Spleen (tissue), 7 donors: Measurements from ENCODE around the gene SPDYE1.

Source experiments
- CTCF ChIP-seq, 11 experiments: fragments of 200-600 bp in 7 of 11; fragments of 450-650 bp in 4 of 11; sonication (generic) in 4 of 11; IDR thresholded peaks in 8 of 11; conservative IDR thresholded peaks in 3 of 11; 1 replicate in 7 of 11; 2 replicates in 4 of 11; pipeline versions ENCODE4 v1.4.0 to v1.8.0; 2016 to 2021; ENCODE audit warnings: antibody characterized with exemption in 11 of 11, inconsistent platforms in 4 of 11, mild to moderate bottlenecking in 1 of 11
- POLR2A ChIP-seq, 3 donors: fragments of 450-650 bp; IDR thresholded peaks; one replicate each; pipeline ENCODE4 v1.5.1; 2017; ENCODE audit warnings: antibody characterized with exemption in 3 of 3, mild to moderate bottlenecking in 1 of 3
- donor health status: DM: no; HTN: no; CAD: no; lungs with moderate emphysema.
- donor health status: DM: no; HTN: no; CAD: no.
- donor health status: DM: no; HTN: no; CAD: no.

- TF ChIP-seq CTCF (IDR thresholded peaks at IDR 0.05 in 8 of 11, conservative IDR thresholded peaks at IDR 0.05 in 3 of 11) (no peak), POLR2A (IDR thresholded peaks at IDR 0.05) (no peak)
Measured at GRCh38 chr7:44048031-44048795, 50.5 kb downstream of the SPDYE1 start.
